H1 (cell line): ENCODE data around the gene DCTN3. TPM values are rescaled to one million over a fixed set of nuclear protein-coding genes. Genes with fewer than 3 reads are reported as not detected.
A peak's percentile ranks its signal among the peaks of the same experiment; 100 is the strongest.

Experiments used
- CTCF ChIA-PET: fragments of 300-600 bp; sonication (Branson Sonifier 250); formaldehyde crosslinking; loops from one replicate; lab custom pipeline; 2021; ENCODE audit not compliant: partially characterized antibody; lab: Charles Lee
- POLR2A ChIA-PET: fragments of 300-600 bp; sonication (Branson Sonifier 250); formaldehyde crosslinking; loops from one replicate; lab custom pipeline; 2021; ENCODE audit warnings: inconsistent platforms; ENCODE audit not compliant: partially characterized antibody; lab: Charles Lee
- DNase-seq, 2 experiments: peaks; one replicate each; pipeline versions ENCODE4 v3.0.0 to v3.0.0-alpha.2; 2010 to 2022; ENCODE audit warnings: low spot score in 2 of 2, low read depth in 1 of 2, mixed read lengths in 1 of 2
- FAIRE-seq: peaks from 2 replicates; lab custom pipeline; 2011; peaks lifted over from hg19 to GRCh38; lab: Jason Lieb, UNC
- H2AFZ ChIP-seq: 2 replicates; pipeline ENCODE4 v1.8.1; 2012; ENCODE audit warnings: low read length, inconsistent platforms
- H2AK5ac ChIP-seq: 2 replicates; pipeline ENCODE4 v1.6.1; 2013; ENCODE audit warnings: low read depth, low read length
- H2BK120ac ChIP-seq: replicated peaks from 2 replicates; pipeline ENCODE3; 2013; ENCODE audit warnings: low read depth, low read length, inconsistent platforms
- H2BK12ac ChIP-seq: 2 replicates; pipeline ENCODE4 v1.6.1; 2013; ENCODE audit warnings: low read depth, low read length
- H2BK15ac ChIP-seq: 2 replicates; pipeline ENCODE4 v1.6.1; 2013; ENCODE audit warnings: low read length
- H2BK20ac ChIP-seq: 2 replicates; pipeline ENCODE4 v1.6.1; 2013; ENCODE audit warnings: low read length
- H2BK5ac ChIP-seq: 2 replicates; pipeline ENCODE4 v1.6.1; 2013; ENCODE audit warnings: low read depth, low read length
- H3K14ac ChIP-seq: 2 replicates; pipeline ENCODE4 v1.6.1; 2013; ENCODE audit warnings: inconsistent platforms; ENCODE audit not compliant: insufficient read length
- H3K18ac ChIP-seq: 2 replicates; pipeline ENCODE4 v1.6.1; 2013; ENCODE audit warnings: low read length; ENCODE audit errors: extremely low read depth
- H3K23ac ChIP-seq: 2 replicates; pipeline ENCODE4 v1.6.1; 2013; ENCODE audit warnings: inconsistent platforms; ENCODE audit not compliant: insufficient read length
- H3K23me2 ChIP-seq: 2 replicates; pipeline ENCODE4 v1.6.1; 2013; ENCODE audit warnings: low read depth, low read length
- H3K27ac ChIP-seq: 2 replicates; pipeline ENCODE4 v1.6.1; 2011; ENCODE audit warnings: low read depth, low read length, inconsistent platforms
- H3K27me3 ChIP-seq, 4 experiments: replicated peaks in 1 of 4; 1 replicate in 1 of 4; 2 replicates in 3 of 4; pipeline versions ENCODE4 v1.6.1 to v1.8.1; 2011 to 2013; ENCODE audit warnings: low read length in 3 of 4, mild to moderate bottlenecking in 3 of 4, inconsistent platforms in 2 of 4, mixed read lengths in 2 of 4, moderate library complexity in 1 of 4; ENCODE audit not compliant: control insufficient read depth in 3 of 4, insufficient read depth in 3 of 4; ENCODE audit errors: extremely low read depth in 1 of 4
- H3K36me3 ChIP-seq, 4 experiments: 2 replicates each; pipeline versions ENCODE4 v1.6.1 to v1.8.1; 2011 to 2013; ENCODE audit warnings: mild to moderate bottlenecking in 4 of 4, low read length in 3 of 4, moderate library complexity in 2 of 4, control low read depth in 1 of 4, inconsistent platforms in 1 of 4; ENCODE audit not compliant: insufficient read depth in 4 of 4, control insufficient read depth in 2 of 4
- H3K4ac ChIP-seq: replicated peaks from 2 replicates; pipeline ENCODE3; 2013; ENCODE audit warnings: low read length, low read depth, mixed read lengths, inconsistent platforms; ENCODE audit not compliant: insufficient read length
- H3K4me1 ChIP-seq, 4 experiments: replicated peaks in 1 of 4; 1 replicate in 1 of 4; 2 replicates in 3 of 4; pipeline versions ENCODE4 v1.6.1 to v1.8.1; 2011 to 2013; ENCODE audit warnings: low read length in 3 of 4, inconsistent platforms in 2 of 4, mixed read lengths in 1 of 4; ENCODE audit not compliant: insufficient read depth in 4 of 4, control insufficient read depth in 3 of 4
- H3K4me2 ChIP-seq, 2 experiments: 2 replicates each; pipeline versions ENCODE4 v1.6.1 to v1.8.1; 2011 to 2013; ENCODE audit warnings: low read depth in 2 of 2, low read length in 2 of 2, control low read depth in 1 of 2, inconsistent platforms in 1 of 2, mild to moderate bottlenecking in 1 of 2; ENCODE audit not compliant: insufficient read depth in 1 of 2
- H3K4me3 ChIP-seq, 4 experiments: fragments of 200-600, 300-600 bp in 1 of 4; sonication (generic), shearing (Covaris generic), sonication (Bioruptor Twin) in 1 of 4; 2 replicates each; pipeline versions ENCODE4 v1.5.1 to v1.8.1; 2011 to 2016; ENCODE audit warnings: low read length in 4 of 4, low read depth in 3 of 4, control low read depth in 2 of 4, inconsistent platforms in 2 of 4, mild to moderate bottlenecking in 2 of 4, mixed read lengths in 1 of 4, moderate library complexity in 1 of 4; ENCODE audit not compliant: insufficient read depth in 2 of 4; ENCODE audit errors: extremely low read depth in 1 of 4
- H3K56ac ChIP-seq: replicated peaks from 2 replicates; pipeline ENCODE3; 2013; ENCODE audit warnings: low read depth, mild to moderate bottlenecking, mixed read lengths, low read length, inconsistent platforms; ENCODE audit not compliant: insufficient read length
- H3K79me1 ChIP-seq: 2 replicates; pipeline ENCODE4 v1.6.1; 2013; ENCODE audit warnings: low read depth, low read length, control low read depth
- H3K79me2 ChIP-seq, 2 experiments: 2 replicates each; pipeline versions ENCODE4 v1.6.1 to v1.8.1; 2012 to 2013; ENCODE audit warnings: low read length in 2 of 2, mild to moderate bottlenecking in 2 of 2, inconsistent platforms in 1 of 2; ENCODE audit not compliant: insufficient read depth in 2 of 2, control insufficient read depth in 1 of 2
- H3K9ac ChIP-seq, 4 experiments: replicated peaks in 1 of 4; 1 replicate in 1 of 4; 2 replicates in 3 of 4; pipeline versions ENCODE4 v1.6.1 to v1.8.1; 2011 to 2013; ENCODE audit warnings: low read depth in 3 of 4, low read length in 3 of 4, control low read depth in 2 of 4, mild to moderate bottlenecking in 2 of 4, moderate library complexity in 2 of 4, inconsistent platforms in 1 of 4; ENCODE audit errors: extremely low read depth in 1 of 4
- H3K9me3 ChIP-seq, 2 experiments: 2 replicates each; pipeline versions ENCODE4 v1.6.1 to v1.8.1; 2012 to 2013; ENCODE audit warnings: mild to moderate bottlenecking in 2 of 2, moderate library complexity in 2 of 2, control low read depth in 1 of 2, inconsistent platforms in 1 of 2, low read depth in 1 of 2, low read length in 1 of 2, mixed read lengths in 1 of 2; ENCODE audit not compliant: insufficient read depth in 2 of 2
- H4K20me1 ChIP-seq, 2 experiments: replicated peaks in 1 of 2; 2 replicates each; pipeline versions ENCODE3 to v1.8.1; 2011 to 2013; ENCODE audit warnings: inconsistent platforms in 2 of 2, low read length in 2 of 2, mild to moderate bottlenecking in 1 of 2; ENCODE audit not compliant: insufficient read depth in 2 of 2, control insufficient read depth in 1 of 2
- H4K5ac ChIP-seq: 2 replicates; pipeline ENCODE4 v1.6.1; 2013; ENCODE audit warnings: low read length, low read depth, mixed read lengths, inconsistent platforms; ENCODE audit not compliant: insufficient read length
- H4K8ac ChIP-seq: 2 replicates; pipeline ENCODE4 v1.8.0; 2013; ENCODE audit warnings: mild to moderate bottlenecking, moderate library complexity, low read length, inconsistent platforms; ENCODE audit not compliant: insufficient read depth; ENCODE audit errors: extremely low read depth
- H4K91ac ChIP-seq: replicated peaks from 2 replicates; pipeline ENCODE3; 2013; ENCODE audit warnings: low read length, mixed read lengths, inconsistent platforms; ENCODE audit not compliant: insufficient read length
- WGBS, 2 experiments: shearing (Covaris generic) in 1 of 2; methylation state at CpG; one replicate each; pipeline versions ENCODE4 v1.1.6 to v1.1.7; 2013 to 2015; ENCODE audit warnings: low lambda C conversion rate in 2 of 2, mixed read lengths in 2 of 2, inconsistent platforms in 1 of 2, low coverage in 1 of 2, missing lambda C conversion rate in 1 of 2; ENCODE audit not compliant: insufficient replicate concordance in 2 of 2, insufficient coverage in 1 of 2, insufficient read length in 1 of 2; ENCODE audit errors: extremely low coverage in 1 of 2, missing lambda C conversion rate in 1 of 2; 5-methylcytosine and 5-hydroxymethylcytosine counted together
- polyA plus RNA-seq, 7 experiments: library from polyadenylated mRNA; depleted of rRNA in 3 of 7; stranded (reverse) in 5 of 7; unstranded in 2 of 7; fragments of >200 nt in 5 of 7; fragments of 200-250 nt in 2 of 7; gene quantifications; 1 replicate in 5 of 7; 2 replicates in 1 of 7; 4 replicates in 1 of 7; pipeline versions ENCODE4 v1.2.1 to v1.2.3, GENCODE V29; 2011 to 2013; ENCODE audit warnings: missing spikeins in 2 of 7, mixed read lengths in 2 of 7
- total RNA-seq: library from RNA; stranded (reverse); fragmentation: NEBNext Ultra II Directional; extraction: Animal tissue kit (Norgen Biotek cat#: 25700); gene quantifications from 2 replicates; pipeline ENCODE4 v1.2.1, GENCODE V29; 2021

The DCTN3 gene
- total and polyA plus RNA-seq, 2 of the 8 experiments (the other 6 are each of a cell fraction or from before 2014, with no cell fraction given) = 25.6 to 39.2 TPM

DNA sequence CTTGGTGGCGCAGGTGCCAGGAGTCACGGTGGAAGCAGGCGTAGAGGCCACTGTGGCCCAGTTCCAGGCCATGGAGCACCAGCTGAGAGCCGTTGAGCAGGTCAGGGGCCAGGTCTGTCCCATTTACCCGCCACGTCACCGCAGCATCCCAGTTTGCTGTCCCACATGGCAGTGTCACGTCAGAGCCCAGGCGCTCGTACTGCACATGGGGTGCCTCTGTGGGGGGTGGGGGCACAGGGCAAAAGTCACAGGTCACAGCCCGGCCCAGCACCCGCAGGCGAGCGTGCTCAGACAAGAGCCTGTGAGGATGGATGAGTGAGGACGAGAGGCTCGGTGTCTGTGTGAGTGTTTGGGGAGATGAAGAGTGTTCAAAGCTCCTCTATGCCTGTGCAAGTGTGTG, 55.7 kb downstream of the DCTN3 start:
- Histone ChIP-seq H2BK15ac (no peak overlapping the region), H4K91ac (no peak overlapping the region), H3K23ac (no peak overlapping the region), H4K20me1 (no peaks in the 10 kb centered on the region), H2BK12ac (peak overlapping the region; percentile 50; the same call in 1 of the 2 replicates), H3K56ac (no peak overlapping the region), H3K4ac (no peak overlapping the region), H3K4me3 (no peak overlapping the region), H3K18ac (no peak overlapping the region), H3K9me3 (0 out of 4 replicates have a peak, but pooled peaks cover 0 to 3% of the 10 kb centered on the region in 2 experiments), H2BK5ac (peak overlapping the region; percentile 71; the same call in 1 of the 2 replicates), H3K36me3 (no peaks in the 10 kb centered on the region), H3K4me2 (no peak overlapping the region), H4K8ac (no peak overlapping the region), H3K23me2 (no peaks in the 10 kb centered on the region), H3K14ac (no peak overlapping the region), H3K79me1 (no peaks in the 10 kb centered on the region), H4K5ac (no peak overlapping the region), H3K27ac (no peak overlapping the region), H2AK5ac (no peak overlapping the region), H3K79me2 (no peaks in the 10 kb centered on the region), H3K9ac (no peak overlapping the region), H3K27me3 (peaks cover 0 to 3% (median 1%) of the 10 kb centered on the region in 4 experiments; a peak in 3 of 7 replicates), H3K4me1 (peaks cover 13 to 37% (median 18%) of the 10 kb centered on the region in 4 experiments), H2BK120ac (no peak overlapping the region), H2AFZ (no peak overlapping the region), H2BK20ac (no peak overlapping the region)
- DNase-seq = no peak
- WGBS, 2 experiments = 87% methylated on average over 12 of the region's 16 CpGs; no CpG with 5 or more reads in 1 of the 2 experiments
- ChIA-PET CTCF (interaction anchor here (0.9 to 11.9 kb wide), 14 partner anchors 12 to 186 kb away, joined by 3 to 241 read pairs (median 16); partner anchors contain the start of gene CNTFR), POLR2A (interaction anchor here (0.8 to 1.1 kb wide), 4 partner anchors 15 to 251 kb away, joined by 3 read pairs; no protein-coding TSS in a partner anchor)
- FAIRE-seq = no peak
